HepG2 (cell line): Measurements from ENCODE around the gene MGMT. TPM values are rescaled to one million over a fixed set of nuclear protein-coding genes. Genes with fewer than 3 reads are reported as not detected.

ENCODE experiments used
- KAT8 ChIP-seq: IDR thresholded peaks from 2 replicates; pipeline ENCODE4 v1.6.1; 2016; ENCODE audit warnings: missing genetic modification reagents, missing compliant biosample characterization
- MEF2D ChIP-seq: sonication (generic); formaldehyde crosslinking; IDR thresholded peaks from 2 replicates; pipeline ENCODE4 v1.5.1; 2020; ENCODE audit warnings: mild to moderate bottlenecking, missing genetic modification reagents
- ZBED4 ChIP-seq: sonication (generic); formaldehyde crosslinking; IDR thresholded peaks from 2 replicates; pipeline ENCODE4 v1.4.0; 2020; ENCODE audit warnings: missing genetic modification reagents, borderline replicate concordance
- ZBTB43 ChIP-seq: sonication (generic); formaldehyde crosslinking; conservative IDR thresholded peaks from 2 replicates; pipeline ENCODE4 v1.4.0; 2020; ENCODE audit warnings: missing genetic modification reagents
- ZMAT5 ChIP-seq: sonication (generic); formaldehyde crosslinking; IDR thresholded peaks from 2 replicates; pipeline ENCODE4 v1.5.0; 2020; ENCODE audit warnings: mild to moderate bottlenecking, low read depth, missing genetic modification reagents, borderline replicate concordance
- ZNF615 ChIP-seq: sonication (generic); formaldehyde crosslinking; IDR thresholded peaks from 2 replicates; pipeline ENCODE4 v1.5.0; 2020; ENCODE audit warnings: mild to moderate bottlenecking, missing genetic modification reagents, borderline replicate concordance
- ZNF850 ChIP-seq: sonication (generic); formaldehyde crosslinking; conservative IDR thresholded peaks from 2 replicates; pipeline ENCODE4 v1.9.0; 2021; ENCODE audit warnings: mild to moderate bottlenecking, missing genetic modification reagents
- polyA plus RNA-seq, 8 experiments: library from polyadenylated mRNA; depleted of rRNA in 3 of 8; stranded (reverse) in 7 of 8; unstranded in 1 of 8; fragments of >200 nt; fragmentation: Illumina TruSeq in 4 of 8; extraction: Trizol in 4 of 8; gene quantifications; 2 replicates each; pipeline versions ENCODE4 v1.2.1 to v1.2.3, GENCODE V29; 2011 to 2016; ENCODE audit warnings: low read depth in 4 of 8, missing spikeins in 1 of 8, mixed read lengths in 1 of 8; ENCODE audit not compliant: insufficient read depth in 1 of 8
- total RNA-seq, 5 experiments: library from RNA; depleted of rRNA; stranded (reverse); fragments of >200 nt; fragmentation: Illumina TruSeq; extraction: Trizol; gene quantifications; 2 replicates each; pipeline ENCODE4 v1.2.3, GENCODE V29; 2016; ENCODE audit warnings: low read depth in 1 of 5

MGMT gene
- total and polyA plus RNA-seq, 2 of the 13 experiments (the other 11 are each of a cell fraction or from before 2014, with no cell fraction given): 12.0 to 19.5 TPM

- no peak for TF ChIP-seq ZBED4
- TF ChIP-seq ZNF615 (CRISPR knock-in tag): no peak
- no peak for TF ChIP-seq ZNF850 (CRISPR knock-in tag)
- no peak for TF ChIP-seq KAT8 (CRISPR knock-in tag)
- no peak for TF ChIP-seq MEF2D (CRISPR knock-in tag)
- no peak for TF ChIP-seq ZBTB43 (CRISPR knock-in tag)
- no peak for TF ChIP-seq ZMAT5 (CRISPR knock-in tag)
Observed at GRCh38 chr10:129765664-129766550, 298.9 kb downstream of the MGMT start (continued).
